HG03135 (cell line): ENCODE measurements around the gene IGHMBP2.
A peak's percentile ranks its signal among the peaks of the same experiment; 100 is the strongest.

Source experiments
- ATAC-seq: cut with Tn5 transposase; IDR thresholded peaks from one replicate; pipeline ENCODE4 v1.9.1; 2021; ENCODE audit warnings: mild to moderate bottlenecking, moderate library complexity; ENCODE audit not compliant: unreplicated experiment

The IGHMBP2 gene

GRCh38 chr11:68889948-68890446 lies 13.7 kb upstream of the IGHMBP2 start:
- no peak for ATAC-seq

- no peak for ATAC-seq
These were observed 13.0 kb upstream of the IGHMBP2 start for GRCh38 chr11:68890490-68891231.

DNA sequence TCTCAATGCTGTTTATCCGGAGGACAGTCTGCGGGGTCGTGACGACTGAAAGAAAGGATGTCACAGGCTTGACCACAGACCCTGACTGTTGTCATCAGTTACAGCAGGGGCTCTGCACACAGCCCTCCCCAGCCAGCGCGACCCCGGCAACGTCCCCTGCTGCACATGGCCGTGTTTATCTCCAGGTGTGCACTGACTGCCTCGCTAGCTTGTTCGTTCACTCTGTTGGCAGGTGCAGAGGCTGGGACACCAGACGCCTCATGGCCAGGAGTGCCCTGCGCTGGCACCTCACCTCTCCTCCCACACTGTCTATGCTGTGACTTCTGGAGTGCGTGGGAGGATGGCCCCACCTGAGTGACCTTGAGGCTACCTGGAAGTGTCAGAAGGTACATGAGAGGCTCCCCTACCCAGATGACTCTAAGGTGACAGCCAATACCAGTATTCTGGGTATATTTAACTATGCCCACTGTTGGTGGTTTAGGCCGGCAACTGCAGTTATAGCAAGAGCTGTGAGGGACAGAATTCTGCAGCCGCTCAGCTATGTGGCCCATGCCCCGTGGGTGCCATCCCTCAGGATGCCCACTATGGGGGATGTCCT lies 12.2 kb upstream of the IGHMBP2 start:
- no peak for ATAC-seq

DNA sequence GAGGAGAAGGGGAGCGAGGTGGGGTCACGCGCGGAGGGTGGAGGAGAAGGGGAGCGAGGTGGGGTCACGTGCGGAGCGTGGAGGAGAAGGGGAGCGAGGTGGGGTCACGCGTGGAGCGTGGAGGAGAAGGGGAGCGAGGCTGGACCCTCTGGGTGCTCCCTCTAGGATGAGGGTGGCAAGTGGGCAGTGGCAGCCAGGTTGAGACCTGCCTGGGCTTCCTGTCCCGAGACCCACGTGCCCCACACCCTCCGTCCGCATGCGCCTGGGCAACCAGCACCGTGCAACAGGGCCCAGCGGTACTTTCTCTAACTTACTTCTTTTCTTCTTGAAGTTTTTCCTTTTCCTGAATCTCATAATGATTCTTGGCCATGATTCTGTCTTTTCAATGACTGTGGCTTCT lies 11.1 kb upstream of the IGHMBP2 start:
- ATAC-seq = no peak

DNA sequence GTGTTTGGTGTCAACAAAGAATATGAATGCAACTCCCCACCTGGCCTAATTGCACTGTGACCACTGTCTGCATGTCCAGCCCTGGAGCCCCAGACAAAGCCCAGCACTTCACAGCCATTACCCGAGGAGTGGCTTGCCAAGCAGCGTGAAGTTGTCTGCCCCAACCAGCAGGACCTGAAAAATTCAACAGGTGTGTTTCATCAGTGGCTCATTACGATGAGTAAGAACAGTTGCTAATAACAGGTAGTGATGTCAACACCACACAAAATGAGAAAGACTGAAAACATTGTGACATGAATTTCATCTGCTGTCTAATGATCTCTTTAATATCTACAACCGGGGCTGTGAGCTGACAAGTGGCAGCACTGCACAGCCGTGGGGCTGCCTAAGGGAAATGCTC lies 10.4 kb upstream of the IGHMBP2 start:
- no peak for ATAC-seq

DNA sequence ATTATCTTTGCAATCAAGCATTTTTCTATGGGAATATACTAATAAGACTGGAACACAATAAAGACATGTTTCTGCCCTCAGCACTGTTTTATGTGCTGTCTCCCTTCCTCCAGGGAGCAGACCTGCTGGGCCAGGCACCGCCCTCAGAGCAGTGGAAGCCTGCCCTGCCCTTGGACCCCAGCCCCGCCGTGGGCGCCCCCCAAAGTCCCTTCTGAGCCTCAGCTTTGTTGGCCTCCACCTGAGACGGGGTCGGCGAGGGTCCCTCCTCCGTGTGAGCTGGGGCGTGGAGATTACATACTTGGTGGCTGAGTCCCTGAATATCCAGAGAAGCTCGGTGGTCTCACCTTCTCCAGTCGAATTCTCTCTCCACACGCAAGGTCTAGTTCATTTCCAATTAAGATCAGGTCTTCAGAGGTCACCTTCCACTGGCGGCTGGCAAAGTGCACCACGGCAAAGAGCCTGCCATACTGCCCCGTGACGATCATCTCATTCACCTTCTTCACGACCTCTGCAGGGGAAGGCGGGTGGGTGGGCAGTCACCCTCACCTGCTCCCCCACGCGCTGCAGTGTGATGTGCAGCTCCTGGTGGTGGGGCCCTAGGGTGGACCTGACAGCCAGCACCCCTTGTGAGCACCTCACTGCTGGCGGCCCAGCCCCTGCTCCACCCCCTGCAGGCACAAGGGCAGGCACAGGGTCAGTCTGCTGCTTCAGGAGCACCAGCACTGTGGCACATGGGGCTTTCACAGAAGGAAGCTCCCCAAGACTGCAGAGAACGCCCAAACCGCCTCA lies 7.3 kb upstream of the IGHMBP2 start:
- no peak for ATAC-seq

- no peak for ATAC-seq
These were observed 6.2 kb upstream of the IGHMBP2 start for GRCh38 chr11:68897441-68897840.

- no peak for ATAC-seq
These were observed 2.8 kb upstream of the IGHMBP2 start for GRCh38 chr11:68900835-68901381.

DNA sequence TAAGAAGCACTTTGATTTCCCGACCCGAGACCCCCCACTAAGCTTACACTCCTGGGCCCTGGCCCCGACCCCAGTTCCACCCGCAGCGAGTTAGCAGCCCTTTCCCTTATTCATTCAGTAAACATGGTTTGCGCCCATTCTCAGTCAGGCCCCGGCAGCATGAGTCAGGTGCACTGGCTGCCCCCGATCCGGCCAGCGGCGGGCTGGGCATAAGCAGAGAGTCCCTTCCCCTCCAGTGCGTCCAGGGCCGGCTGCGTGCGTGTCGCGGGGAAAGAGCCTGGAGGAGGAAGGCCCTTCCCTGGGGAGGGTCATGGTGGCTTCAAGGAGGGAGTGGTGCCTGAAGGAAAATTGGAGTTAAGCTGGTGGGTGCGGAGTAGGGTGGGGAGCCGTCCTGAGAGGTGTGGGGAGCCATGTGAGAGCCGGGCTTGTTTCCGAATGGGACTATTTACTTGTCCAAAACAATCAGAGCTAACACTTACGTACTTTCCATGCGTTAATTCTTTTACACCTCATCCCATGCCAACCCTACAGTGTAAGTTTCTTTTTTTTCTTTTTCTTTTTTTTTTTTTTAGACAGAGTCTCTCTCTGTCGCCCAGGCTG lies 657 bp downstream of the IGHMBP2 start:
- peak; percentile 7 for ATAC-seq

GRCh38 chr11:68905421-68906360 lies 2.0 kb downstream of the IGHMBP2 start:
- no peak for ATAC-seq

- ATAC-seq = no peak
These were observed 4.6 kb downstream of the IGHMBP2 start for GRCh38 chr11:68908273-68908672.

DNA sequence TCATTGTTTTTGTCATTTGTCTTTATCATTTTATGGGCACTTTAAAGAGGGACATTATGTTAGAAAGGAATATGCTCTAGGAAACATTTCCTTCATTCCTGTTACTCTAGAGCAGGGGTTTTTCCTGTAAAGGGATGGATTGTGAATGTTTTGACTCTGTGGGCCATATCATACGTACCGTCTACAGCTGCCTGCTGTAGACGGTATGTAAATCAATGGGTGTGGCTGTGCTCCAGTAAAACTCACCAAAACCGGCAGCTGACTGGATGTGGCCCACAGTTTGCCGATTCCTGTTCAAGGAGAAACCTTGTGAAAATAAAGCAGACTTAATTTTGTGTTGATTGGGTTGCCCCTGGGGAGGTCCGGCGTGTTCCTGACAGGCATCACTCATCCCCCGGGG lies 7.3 kb downstream of the IGHMBP2 start:
- no peak for ATAC-seq

DNA sequence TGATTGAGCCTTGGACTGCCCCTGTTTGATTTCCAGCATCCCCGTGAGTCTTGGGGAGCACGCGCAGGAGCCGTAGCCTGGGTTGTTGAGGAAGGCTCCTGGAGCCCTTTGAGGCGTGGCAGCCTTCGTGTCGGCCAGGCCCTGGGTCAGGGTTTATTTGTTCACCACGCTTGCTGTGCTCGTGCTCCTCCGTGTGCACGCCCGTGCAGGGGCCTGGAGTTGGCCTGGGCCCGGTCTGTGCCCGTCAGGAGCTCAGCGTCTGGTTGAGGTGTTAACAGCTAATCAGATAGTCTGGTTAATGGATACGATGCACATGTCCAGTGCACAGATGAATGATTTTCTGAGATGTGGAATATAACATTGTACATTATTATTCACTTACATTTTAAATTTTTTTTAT lies 8.0 kb downstream of the IGHMBP2 start:
- no peak for ATAC-seq

DNA sequence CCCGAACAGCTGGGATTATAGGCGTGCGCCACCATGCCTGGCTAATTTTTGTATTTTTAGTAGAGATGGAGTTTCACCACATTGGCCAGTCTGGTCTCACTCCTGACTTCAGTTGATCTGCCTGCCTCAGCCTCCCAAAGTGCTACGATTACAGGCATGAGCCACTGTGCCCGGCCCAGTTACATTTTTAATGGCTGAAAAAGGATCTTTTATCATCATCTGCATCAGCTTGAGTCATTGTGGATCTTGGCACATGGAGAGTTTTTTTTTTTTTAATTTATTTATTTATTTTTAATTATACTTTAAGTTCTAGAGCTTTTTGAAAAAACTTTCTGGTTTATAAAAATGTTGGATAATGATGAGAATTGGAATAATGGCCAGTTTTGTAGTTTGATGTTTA lies 8.6 kb downstream of the IGHMBP2 start:
- ATAC-seq = no peak

DNA sequence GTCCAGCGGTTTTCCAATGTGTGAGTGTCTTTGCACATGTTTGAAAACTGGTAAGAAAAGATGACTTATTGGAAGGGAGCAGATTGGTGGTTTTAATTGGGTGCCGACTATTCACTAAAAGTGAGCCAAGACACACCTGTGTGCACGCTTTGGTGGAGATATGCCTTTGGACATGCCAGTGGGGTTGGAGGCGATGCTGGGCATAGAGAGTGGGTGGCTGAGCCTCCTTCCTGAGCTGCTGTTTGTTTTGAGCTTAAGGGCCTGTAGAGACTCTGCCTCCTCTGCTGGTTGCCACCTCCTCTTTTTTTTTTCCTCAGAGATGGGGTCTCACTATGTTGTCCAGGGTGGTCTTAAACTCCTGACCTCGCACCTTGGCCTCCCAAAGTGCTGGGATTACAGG lies 9.5 kb downstream of the IGHMBP2 start:
- no peak for ATAC-seq

- no peak for ATAC-seq
These were observed 11.1 kb downstream of the IGHMBP2 start for GRCh38 chr11:68914761-68915160.

DNA sequence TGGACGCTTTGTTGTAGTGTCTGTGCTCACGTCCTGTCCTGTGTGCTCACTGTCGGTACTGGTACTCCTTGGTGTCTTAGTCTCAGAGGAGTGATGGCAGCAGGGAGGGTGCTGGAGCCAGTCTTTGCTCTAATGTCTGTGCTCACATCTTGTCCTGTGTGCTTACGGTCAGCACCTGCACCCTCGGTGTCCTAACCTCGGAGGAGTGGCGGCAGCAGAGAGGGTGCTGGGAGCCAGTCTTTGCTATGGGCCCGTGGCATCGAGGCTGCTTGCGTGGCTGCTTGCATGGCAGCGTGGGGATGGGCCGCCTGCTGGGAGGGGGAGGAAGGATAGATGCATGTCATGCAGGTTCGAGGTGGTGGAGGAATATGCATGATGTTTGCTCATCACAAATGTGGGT lies 12.7 kb downstream of the IGHMBP2 start:
- ATAC-seq = no peak

- ATAC-seq = no peak
These were observed 19.9 kb downstream of the IGHMBP2 start for GRCh38 chr11:68923614-68924013.

DNA sequence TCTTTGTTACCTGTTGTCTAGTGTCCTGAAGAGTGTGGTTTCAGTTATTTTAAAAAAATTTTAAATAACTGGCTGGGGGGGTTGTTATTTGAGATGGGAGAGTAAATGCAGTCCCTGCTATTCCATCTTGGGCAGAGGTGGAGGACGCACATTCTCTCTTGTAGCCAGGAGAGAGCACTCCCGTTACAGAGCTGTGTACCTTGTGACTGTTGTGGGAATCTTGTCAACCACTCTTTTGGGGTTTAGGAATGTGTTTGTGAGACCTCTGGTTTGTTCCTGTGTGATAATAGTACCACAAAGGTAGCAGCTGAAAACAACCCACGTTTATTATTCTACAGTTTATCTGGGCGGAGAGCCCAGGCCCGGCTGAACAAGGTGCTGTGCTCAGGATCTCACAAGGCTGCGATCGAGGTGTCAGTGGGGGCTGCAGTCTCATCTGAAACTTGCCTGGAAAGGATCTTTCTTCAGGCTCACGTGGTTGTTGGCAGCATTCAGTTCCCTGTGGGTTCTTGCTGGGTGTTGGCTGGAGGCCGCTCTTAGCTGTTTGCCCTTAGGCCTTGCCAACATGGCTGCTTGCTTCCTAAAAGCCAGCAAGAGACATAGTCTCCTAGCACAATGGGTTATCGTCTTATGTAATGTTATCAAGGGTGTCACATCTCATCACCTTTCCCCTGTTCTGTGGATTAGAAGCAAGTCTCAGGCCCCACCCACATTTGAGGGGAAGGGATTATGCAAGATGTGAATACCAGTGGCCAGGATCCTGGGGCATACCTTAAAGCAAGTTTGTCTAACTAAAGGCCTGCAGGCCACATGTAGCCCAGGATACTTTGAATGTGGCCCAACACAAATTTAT lies 20.6 kb downstream of the IGHMBP2 start:
- no peak for ATAC-seq
